Mesenteric fat pad (tissue), 1 donor: ENCODE results near the gene CTSL. TPM values are rescaled to one million over a fixed set of nuclear protein-coding genes. Genes with fewer than 3 reads are reported as not detected.
A peak's percentile ranks its signal among the peaks of the same experiment; 100 is the strongest.
"Not testable (repeated sequence)": the region's sequence is repeated elsewhere in the genome, so short reads cannot be mapped to it uniquely, and the experiment has no call there.

Source experiments
- DNase-seq: peaks from one replicate; pipeline ENCODE4 v3.0.0-alpha.2; 2020; ENCODE audit warnings: low spot score
- total RNA-seq: library from RNA; stranded (reverse); fragmentation: NEBNext Ultra II Directional; extraction: Animal tissue kit (Norgen Biotek cat#: 25700); gene quantifications from one replicate; pipeline ENCODE4 v1.2.1, GENCODE V29; 2021
- donor health status: DM: yes; HTN: yes; CAD: no.

The CTSL gene
- total RNA-seq, 1 donor from 2014 or later: 729 TPM

- no peak for DNase-seq
These were observed 7.7 kb upstream of the CTSL start for GRCh38 chr9:87718231-87718630.

- peak; percentile 9 for DNase-seq
These were observed 6.9 kb upstream of the CTSL start for GRCh38 chr9:87718852-87719612.

- DNase-seq: peak; percentile 9
These were observed 5.7 kb upstream of the CTSL start for GRCh38 chr9:87720173-87720572.

GRCh38 chr9:87722393-87723088, 3.4 kb upstream of the CTSL start:
- peak; percentile 37 for DNase-seq

GRCh38 chr9:87725356-87725899, 491 bp upstream of the CTSL start:
- DNase-seq: no peak

- no peak for DNase-seq
These were observed 3.3 kb downstream of the CTSL start for GRCh38 chr9:87729246-87729645.

- no peak for DNase-seq
These were observed 5.4 kb downstream of the CTSL start for GRCh38 chr9:87731321-87731720.

- no peak for DNase-seq
These were observed 6.4 kb downstream of the CTSL start for GRCh38 chr9:87732344-87732743.

- peak; percentile 72 for DNase-seq
These were observed 6.8 kb downstream of the CTSL start for GRCh38 chr9:87732756-87733155.

GRCh38 chr9:87733273-87734052, 7.5 kb downstream of the CTSL start:
- no peak for DNase-seq

- DNase-seq: no peak
These were observed 8.2 kb downstream of the CTSL start for GRCh38 chr9:87734106-87734505.

- no peak for DNase-seq
These were observed 13.6 kb downstream of the CTSL start for GRCh38 chr9:87739546-87739945.

- DNase-seq: no peak
These were observed 14.3 kb downstream of the CTSL start for GRCh38 chr9:87740209-87740608.

- DNase-seq: no peak
These were observed 15.4 kb downstream of the CTSL start for GRCh38 chr9:87741326-87741725.

- no peak for DNase-seq
These were observed 16.0 kb downstream of the CTSL start for GRCh38 chr9:87741891-87742290.

- DNase-seq: no peak
These were observed 17.0 kb downstream of the CTSL start for GRCh38 chr9:87742813-87743428.

- not testable (repeated sequence) for DNase-seq
These were observed 18.3 kb downstream of the CTSL start for GRCh38 chr9:87744247-87744646.

- DNase-seq: no peak
These were observed 20.3 kb downstream of the CTSL start for GRCh38 chr9:87746186-87746585.

GRCh38 chr9:87748881-87749280, 23.0 kb downstream of the CTSL start:
- no peak for DNase-seq

GRCh38 chr9:87749335-87750035, 23.6 kb downstream of the CTSL start:
- no peak for DNase-seq

- DNase-seq: no peak
These were observed 24.8 kb downstream of the CTSL start for GRCh38 chr9:87750726-87751125.
